NCI-H2107 treated with DMSO at 0.1 percent for 48 hours (cell line): Measurements from ENCODE around the gene CHRNG.
"Not testable (repeated sequence)": the region's sequence is repeated elsewhere in the genome, so short reads cannot be mapped to it uniquely, and the experiment has no call there.

ENCODE experiments used
- DNase-seq: peaks from one replicate; lab custom pipeline; 2025; ENCODE audit not compliant: unreplicated experiment; lab: John Stamatoyannopoulos, UW

Gene CHRNG

DNA sequence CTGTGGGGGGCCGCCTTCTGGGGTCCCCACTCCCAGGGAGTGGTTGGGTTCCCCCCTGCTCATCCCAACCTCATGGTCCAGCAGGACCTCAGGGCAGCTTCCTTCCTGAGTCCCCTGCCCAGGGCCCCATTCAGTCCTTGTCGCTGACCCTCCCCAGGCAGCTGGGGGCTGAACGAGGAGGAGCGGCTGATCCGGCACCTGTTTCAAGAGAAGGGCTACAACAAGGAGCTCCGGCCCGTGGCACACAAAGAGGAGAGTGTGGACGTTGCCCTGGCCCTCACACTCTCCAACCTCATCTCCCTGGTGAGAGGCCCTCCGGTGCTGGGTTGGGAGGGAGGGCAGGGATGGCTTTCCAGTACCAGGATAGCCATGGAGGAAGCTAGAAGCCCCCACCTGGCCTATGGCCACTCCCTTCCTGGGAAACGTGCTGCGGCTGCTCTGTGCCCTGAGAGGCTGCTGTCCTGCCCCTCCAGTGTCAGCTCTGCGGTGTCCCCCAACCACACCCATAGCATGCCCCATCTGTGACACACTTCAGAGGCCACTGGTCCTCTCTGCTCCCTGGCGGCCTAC, 13.0 kb upstream of the CHRNG start:
- no peak for DNase-seq

DNA sequence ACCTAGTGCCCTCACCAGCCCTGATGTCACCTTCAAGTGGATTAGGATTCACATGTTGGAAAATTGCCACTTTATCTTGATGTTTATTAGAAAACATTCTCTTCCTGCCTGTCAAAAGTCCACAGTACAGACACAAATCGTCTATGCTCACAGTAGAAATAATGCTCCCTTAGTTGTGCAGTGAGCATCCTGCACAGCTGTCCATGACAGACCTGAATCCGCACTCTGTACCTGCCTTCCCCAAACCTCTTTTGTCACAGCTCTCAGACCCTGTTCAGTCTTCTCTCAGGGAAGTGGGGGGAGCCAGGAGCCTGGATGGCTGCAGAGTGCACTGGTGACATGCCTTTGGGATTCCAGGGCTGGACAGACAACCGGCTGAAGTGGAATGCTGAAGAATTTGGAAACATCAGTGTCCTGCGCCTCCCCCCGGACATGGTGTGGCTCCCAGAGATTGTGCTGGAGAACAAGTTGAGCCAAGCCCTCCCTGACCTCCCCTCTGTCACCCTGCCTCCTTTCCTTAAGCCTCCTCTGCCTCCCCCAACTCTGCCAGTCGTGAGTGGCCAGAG, 11.5 kb upstream of the CHRNG start:
- no peak for DNase-seq

DNA sequence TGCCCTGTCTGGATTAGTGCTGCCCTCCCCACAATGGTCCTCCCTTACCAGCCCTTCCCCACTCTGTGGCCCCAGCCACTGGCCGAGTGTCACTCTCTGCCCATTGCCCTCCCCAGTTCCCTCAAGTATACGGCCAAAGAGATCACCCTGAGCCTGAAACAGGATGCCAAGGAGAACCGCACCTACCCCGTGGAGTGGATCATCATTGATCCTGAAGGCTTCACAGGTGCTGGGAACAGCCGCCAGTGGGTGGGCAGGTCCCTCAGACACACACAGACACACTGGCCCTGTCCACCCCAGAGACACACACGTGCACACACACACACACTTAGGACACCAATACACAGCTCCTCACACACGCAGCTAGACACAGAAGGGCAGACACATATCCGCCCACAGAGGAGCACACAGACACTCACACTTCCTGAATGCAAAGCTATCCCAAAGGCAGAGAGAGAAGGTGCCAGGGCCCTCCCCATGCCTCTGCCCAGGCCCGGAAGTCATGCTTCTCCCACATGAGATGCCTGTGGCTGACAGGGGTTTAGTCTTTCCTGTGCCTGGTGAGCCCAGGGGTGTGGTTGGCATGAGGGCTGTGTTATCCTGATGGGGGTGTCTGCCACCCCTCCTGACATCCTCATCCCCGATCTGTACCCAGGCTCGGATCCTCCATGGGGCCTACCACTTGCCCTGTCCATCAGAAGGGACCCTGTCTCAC, 10.6 kb upstream of the CHRNG start:
- no peak for DNase-seq

DNA sequence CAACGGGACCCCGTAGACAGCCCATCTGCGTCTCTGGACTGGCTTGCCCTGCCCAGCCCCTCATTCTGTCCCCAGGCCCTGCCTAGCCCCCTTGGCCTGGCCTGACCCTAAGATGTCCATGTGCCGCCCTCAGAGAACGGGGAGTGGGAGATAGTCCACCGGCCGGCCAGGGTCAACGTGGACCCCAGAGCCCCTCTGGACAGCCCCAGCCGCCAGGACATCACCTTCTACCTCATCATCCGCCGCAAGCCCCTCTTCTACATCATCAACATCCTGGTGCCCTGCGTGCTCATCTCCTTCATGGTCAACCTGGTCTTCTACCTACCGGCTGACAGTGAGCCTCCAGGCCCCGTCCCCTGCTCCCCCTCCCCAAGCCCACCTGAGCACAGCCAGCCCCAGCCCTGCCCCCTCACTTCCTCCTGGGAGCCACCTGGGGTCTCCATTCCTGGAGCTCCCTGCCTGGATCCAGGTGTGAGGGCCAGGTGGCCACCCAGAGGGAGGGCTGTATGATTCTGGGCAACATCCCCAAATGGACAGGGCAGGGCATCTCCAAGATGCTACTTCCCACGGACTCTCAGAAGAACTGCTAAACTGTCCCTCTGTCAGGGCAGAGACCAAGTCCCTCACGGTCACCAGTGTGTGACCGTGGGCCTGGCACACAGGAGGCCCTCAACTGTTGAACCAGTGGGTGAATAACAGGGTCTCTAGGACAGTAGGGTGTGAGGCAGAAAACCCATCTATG, 9.5 kb upstream of the CHRNG start:
- DNase-seq = no peak

DNA sequence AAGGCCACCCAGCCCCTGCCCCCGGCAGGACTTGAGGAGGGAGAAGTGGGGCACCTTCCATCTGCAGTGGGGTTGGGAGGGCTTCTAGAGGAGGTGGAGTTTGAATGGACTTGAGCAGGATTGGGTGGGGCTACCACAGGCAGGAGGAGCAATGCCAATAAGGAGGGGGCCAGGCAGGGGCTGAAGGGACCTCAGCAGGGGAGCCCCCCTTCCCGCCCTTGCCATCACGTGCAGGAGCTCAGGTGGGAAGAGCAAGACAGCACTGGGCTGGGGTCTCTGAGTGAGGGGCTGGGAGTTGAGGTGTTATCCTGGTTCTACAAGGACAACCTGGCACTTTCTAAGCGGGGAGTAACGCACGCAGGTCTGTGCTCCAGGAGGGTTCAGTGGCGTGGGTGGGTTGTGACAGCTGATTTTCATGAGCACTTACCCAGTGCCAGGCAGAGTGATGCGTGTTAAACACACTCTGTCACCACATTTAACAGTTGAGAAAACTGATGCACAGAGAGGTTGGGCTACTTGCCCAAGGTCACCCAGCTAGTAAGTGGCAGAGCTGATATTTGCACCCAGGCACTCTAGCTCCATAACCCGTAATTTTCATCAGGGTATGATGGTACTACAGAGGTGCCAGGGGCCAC, 8.7 kb upstream of the CHRNG start:
- DNase-seq = no peak

DNA sequence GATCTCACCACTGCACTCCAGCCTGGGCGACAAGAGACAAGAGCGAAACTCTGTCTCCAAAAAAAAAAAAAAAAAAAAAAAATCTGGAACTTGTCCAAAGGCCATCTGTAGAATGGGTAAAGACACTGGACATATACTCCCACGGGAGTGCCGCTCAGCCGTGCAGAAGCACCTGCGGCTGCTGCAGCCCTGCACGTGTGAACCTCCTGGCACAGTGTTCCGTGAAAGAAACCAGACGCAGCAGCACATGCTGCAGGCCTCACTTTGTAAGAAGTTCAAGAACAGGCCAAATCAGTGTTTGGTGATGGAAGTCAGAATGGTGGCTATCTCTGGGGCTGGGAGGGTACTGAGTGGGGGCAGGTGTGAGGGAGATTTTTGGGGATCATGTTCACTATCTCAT, 7.1 kb upstream of the CHRNG start:
- no peak for DNase-seq

DNA sequence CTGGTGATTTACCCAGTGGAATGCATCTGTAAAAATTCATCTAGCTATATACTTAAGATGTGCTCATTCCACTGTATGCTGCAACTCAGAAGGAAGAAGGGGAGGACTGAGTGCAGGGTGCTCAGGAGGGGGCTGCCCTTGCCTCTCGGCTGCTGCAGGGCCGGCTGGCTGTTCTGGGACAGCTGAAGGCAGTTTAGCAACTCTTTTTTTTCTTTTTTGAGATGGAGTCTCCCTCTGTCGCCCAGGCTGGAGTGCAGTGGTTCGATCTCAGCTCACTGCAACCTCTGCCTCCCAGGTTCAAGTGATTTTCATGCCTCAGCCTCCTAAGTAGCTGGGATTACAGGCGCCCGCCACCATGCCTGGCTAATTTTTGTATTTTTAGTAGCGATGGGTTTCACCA, 6.7 kb upstream of the CHRNG start:
- DNase-seq = not testable (repeated sequence)

DNA sequence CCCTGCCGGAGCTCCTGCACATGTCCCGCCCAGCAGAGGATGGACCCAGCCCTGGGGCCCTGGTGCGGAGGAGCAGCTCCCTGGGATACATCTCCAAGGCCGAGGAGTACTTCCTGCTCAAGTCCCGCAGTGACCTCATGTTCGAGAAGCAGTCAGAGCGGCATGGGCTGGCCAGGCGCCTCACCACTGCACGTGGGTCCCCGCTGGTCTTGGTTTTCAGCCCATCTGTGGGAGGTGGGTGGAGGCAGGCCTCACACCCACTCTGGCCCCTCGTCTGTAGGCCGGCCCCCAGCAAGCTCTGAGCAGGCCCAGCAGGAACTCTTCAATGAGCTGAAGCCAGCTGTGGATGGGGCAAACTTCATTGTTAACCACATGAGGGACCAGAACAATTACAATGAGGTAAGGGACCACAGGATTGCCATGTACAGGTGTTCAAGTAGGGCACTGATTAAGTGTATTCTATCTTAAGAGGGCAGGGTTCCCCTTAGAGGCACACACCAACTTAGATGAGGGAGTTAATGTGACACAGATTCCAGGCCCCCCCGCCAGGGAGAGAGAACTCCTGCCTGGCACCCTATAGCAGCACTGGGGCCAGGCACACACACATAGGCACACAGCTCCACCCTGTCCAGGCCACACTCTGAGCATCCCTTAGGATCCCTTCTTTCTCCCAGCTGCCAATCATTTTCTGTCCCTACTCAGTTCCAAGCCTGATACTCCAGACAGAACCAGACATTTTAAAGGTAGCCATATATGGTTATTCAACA, 5.4 kb upstream of the CHRNG start:
- no peak for DNase-seq

DNA sequence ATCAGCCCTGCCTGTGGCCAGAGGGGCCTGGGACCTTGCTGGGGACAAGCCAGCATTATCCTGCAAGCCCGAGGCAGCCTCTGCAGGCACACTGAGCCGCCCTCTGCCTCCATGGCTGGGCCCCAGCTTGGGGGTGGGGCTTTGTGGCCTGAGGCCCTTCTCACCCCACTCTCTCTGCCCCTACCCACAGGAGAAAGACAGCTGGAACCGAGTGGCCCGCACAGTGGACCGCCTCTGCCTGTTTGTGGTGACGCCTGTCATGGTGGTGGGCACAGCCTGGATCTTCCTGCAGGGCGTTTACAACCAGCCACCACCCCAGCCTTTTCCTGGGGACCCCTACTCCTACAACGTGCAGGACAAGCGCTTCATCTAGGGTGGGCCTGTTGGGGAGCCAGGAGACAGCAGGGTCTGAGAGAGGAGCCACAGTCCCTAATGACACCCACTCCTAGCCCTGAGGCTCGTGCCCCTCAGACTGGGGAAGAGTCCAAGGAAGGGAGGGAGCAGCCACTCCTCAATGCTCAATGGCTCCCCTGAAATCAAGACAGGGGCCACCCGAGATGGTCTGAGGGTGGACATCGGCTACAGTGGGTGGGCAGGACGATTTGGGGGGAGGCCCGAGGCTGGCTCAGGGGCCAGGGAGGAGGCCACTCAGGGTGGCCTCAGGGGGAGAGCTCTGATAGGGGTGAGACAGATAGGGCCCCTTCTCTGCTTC, 4.4 kb upstream of the CHRNG start:
- DNase-seq = no peak

DNA sequence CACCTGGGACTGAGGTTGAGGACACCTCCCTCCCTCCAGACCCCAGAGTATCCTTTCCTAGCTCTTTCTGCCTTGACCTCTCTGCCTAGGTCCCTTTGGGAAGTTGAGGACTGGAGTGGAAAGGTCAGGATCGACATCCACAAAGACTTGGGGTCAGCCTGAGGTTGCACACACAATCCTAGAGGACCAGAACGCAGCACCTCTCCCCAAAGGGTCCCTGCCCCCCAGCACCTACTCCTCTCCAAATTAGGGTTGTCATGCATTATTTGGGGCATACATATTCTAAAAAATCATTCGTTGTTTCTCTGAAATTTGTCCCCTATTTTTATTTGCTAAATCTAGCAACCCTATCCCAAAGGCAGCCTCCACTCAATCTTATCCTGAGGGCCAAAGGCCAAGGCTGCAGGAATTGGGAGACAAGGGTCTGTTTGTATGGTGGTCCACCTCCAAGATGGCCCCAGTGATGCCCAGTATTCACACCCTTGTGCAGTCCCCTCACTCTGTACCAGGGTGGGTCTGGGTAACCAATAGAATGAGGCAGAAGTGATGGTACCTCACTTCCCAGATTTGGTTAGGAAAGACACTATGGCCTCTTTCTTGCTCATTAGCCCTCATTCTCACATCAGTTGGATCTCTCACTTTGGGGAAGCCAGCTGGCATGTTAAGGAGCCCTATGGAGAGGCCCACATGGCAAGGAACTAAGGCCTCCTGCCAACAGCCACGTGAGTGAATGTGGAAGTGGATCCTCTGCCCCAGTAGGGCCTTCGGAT, 3.5 kb upstream of the CHRNG start:
- DNase-seq = no peak

DNA sequence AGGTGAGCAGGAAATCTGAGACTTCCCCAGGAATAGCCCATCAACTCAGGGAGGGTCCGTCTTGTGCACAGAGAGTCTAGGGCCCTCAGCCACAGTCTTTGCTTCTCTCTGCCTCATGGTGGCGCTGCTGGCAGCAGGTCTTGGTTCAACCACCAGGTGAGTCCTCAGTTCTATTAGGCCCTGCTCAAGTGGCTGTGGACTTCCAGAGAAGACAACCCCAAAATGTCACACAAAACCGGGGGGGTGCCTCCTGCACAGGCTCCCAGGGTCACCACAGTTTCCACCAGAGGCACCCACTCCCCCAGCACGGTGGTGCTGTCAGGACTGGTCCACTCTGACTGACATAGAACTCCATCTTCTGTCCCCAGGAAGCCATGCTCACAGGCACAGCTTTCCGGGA, 2.4 kb upstream of the CHRNG start:
- DNase-seq = no peak

DNA sequence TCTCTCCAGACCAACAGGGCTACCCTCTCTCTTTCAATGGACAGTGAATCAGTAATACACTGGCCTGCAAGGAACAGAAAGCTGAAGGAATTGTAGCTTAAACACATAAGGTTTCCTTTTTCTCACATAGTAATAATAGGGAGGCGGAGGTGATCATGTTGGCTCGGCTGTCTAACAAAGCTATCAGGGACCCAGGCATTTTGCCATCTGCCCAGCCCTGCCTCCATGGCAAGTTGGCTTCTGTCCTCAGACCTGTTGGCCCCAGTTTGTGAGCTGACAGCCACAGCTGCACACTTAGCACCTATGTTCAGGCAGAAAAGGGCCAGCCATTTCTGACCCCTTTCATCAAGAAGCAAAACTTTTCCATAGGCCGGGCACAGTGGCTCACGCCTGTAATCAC, 2.0 kb upstream of the CHRNG start:
- DNase-seq = no peak

DNA sequence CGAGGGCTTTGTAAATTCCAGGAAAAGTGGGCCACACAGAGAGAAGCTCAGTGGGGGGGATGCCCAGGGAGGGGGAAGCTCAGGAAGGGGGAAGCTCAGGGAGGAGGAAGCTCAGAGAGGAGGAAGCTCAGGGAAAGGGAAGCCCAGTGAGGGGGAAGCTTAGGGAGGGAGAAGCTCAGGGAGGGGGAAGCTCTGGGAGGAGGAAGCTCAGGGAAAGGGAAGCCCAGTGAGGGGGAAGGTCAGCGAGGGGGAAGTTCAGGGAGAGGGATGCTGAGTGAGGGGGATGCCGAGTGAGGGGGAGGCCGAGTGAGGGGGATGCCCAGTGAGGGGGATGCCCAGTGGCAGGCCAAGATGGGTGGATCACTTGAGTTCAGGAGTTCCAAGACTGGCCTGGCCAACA, 821 bp upstream of the CHRNG start:
- DNase-seq = no peak

DNA sequence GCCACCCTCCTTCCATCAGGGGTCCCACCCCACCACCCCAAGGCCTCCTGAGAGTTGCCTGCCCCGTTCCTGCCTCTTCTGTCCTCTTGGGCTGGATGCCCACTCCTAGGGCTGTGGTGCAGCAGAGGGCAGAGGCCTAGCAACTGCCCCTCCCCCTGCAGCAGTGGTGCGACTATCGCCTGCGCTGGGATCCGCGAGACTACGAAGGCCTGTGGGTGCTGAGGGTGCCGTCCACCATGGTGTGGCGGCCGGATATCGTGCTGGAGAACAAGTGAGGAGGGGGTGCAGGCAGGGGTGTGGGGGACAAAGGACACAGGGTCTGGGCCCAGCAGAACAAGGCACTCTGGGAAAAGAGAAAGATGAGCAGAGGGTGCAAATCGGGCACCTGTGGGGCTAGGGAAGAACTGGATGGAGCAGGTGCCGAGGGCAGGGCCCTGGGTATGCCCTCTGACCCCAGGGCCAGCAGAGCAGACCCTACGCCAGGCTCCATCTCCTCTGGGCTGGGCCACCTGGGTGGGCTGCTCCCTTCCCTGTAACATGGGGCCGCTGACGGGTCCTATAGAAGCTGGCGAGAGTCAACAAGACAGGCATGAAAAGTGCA, 1.0 kb downstream of the CHRNG start:
- no peak for DNase-seq

DNA sequence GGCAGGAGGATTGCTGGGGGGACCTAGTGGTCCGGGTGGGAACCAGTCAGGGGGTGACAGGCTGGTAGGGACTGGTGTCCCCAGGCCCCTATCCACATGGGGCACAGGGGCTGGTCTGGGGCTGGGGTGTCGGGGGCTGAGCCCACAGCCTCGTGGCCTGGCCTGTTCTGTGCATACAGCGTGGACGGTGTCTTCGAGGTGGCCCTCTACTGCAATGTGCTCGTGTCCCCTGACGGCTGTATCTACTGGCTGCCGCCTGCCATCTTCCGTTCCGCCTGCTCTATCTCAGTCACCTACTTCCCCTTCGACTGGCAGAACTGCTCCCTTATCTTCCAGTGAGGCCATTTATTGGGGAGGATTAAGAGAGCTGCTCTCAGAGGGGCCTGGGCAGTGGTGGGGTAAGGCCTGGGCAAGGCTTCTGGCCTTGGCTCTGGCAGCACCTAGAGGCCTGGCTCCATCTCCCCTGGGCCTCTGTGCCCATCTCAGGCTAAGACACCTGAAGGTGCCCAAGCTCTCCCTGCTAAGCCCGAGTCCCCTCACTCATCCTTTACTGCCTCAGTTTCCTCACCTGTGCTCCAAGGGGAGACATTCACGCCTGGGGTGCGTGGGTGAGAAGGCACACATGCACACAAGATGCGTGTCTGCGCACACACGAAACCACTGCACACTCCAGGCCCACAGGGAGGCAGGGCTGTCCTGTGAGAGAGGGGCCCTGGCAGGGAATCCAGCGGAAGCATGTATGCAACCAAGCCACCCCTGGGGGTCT, 1.9 kb downstream of the CHRNG start:
- DNase-seq = no peak

DNA sequence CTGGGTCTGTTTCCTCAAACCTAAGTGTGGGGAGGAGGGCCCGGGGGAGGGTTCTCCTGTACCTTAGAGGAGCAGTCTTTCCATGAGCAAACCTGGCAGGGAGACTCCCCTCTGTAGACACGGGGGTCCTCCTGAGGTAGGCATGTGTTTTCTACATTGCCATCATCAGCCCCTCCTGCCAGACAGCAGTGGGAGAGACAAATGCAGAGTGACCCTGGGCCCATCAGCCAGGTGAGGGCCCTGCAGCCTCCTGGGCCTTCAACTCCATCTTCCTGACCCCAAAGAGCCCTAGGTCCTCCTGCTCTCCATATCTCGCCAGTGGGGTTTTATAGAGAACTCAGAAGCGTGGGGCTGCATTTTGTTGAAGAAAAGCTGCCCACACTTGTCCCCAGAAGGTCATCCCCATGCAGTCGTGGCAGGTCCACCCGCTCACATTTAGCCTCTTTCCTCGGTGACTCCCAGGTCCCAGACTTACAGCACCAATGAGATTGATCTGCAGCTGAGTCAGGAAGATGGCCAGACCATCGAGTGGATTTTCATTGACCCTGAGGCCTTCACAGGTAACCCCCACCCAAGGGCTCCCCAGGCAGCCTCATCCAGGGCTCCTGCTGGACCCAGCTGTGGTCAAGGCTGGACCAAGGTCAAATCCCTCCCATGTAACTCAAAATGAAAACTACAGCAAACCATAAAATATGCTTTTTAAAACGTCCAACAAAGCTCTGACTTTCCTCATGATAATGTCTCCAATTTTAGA, 2.6 kb downstream of the CHRNG start:
- DNase-seq = no peak

DNA sequence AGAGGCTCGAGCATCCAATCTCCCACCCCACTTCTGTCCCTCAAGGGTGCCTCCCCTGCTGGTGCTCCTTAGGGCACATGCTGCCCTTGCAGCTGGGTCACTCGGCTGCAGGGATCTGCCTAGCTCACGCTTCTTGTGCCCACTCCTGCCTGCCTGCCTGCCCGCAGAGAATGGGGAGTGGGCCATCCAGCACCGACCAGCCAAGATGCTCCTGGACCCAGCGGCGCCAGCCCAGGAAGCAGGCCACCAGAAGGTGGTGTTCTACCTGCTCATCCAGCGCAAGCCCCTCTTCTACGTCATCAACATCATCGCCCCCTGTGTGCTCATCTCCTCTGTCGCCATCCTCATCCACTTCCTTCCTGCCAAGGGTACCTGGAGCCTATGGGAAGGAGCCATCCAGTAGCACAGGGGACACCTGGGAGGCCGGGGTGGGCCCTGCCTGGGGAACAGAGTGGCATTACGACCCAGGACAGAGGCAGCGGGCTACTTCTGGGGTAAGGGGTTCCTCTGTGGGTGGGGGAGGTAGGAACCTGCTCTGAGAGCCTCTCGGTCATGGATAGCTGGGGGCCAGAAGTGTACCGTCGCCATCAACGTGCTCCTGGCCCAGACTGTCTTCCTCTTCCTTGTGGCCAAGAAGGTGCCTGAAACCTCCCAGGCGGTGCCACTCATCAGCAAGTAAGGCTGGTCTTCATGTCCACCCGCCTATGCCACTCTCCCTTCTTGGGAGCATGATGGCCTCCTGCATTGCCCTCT, 3.4 kb downstream of the CHRNG start:
- no peak for DNase-seq
